ENCODE data around the gene IMP3. TPM values are rescaled to one million over a fixed set of nuclear protein-coding genes. Genes with fewer than 3 reads are reported as not detected.

The IMP3 gene
- total RNA-seq, 1 donor from 2014 or later, result 215 TPM

DNA sequence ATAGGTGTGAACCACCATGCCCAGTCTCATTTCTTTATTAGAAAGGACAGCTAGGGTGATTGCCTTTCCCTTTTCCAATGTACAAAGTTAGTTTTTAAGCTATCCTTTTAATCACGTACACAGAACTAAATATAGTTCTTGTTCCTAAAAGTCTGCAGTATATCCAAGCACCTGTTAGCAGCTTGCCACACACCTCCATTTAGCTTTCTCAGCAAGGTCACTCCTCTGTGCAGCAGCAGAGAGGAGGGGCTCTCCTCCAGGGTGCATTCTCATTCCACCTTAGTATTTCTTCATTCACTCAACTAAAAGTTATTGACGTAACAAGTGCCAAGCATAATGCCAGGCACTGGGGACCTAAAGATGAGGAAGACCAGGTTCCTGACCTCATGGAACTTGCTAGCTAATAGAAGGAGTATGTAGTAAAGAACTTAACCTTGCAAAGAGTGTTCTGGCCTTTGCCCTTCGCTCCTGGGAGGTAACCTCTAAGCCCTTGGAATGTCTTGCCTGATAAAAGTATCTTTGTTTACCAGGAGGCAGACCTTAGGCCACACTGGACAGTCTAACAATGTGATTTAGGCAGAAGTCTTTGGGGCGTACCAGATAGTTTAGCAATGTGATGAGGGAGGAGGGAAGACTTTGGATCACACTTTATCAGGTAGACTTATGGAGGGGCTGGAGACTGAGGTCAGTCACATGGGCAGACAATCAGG is 48.2 kb downstream of the IMP3 start:
- peak; percentile 75 for FAIRE-seq
- TF ChIP-seq, protein P1, sequence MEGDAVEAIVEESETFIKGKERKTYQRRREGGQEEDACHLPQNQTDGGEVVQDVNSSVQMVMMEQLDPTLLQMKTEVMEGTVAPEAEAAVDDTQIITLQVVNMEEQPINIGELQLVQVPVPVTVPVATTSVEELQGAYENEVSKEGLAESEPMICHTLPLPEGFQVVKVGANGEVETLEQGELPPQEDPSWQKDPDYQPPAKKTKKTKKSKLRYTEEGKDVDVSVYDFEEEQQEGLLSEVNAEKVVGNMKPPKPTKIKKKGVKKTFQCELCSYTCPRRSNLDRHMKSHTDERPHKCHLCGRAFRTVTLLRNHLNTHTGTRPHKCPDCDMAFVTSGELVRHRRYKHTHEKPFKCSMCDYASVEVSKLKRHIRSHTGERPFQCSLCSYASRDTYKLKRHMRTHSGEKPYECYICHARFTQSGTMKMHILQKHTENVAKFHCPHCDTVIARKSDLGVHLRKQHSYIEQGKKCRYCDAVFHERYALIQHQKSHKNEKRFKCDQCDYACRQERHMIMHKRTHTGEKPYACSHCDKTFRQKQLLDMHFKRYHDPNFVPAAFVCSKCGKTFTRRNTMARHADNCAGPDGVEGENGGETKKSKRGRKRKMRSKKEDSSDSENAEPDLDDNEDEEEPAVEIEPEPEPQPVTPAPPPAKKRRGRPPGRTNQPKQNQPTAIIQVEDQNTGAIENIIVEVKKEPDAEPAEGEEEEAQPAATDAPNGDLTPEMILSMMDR (IDR thresholded peaks at IDR 0.05; ENCODE audit: insufficient read depth, low read length, severe bottlenecking), result no peak
- peaks cover 3% of the 10 kb centered on the region for H3K36me3 ChIP-seq (ENCODE audit: control insufficient read depth, insufficient read depth, low read length)

DNA sequence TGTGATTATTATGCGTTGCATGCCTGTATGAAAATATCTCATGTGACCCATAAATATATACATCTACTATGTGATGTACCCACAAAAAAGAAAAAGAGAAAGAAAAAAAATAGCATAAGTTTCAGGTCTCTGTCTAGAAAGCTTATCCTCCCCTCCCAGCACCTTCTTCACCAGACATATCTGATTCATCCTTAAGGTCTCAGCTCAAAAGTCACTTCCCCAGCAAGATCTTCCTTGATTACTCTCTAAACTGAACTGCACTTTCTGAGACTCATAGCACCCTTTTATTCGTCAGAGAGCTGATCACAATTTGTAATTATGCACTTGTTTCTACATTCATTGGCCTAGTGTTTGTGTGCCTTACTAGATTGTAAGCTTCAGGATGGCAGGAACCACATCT is 49.8 kb downstream of the IMP3 start:
- TF ChIP-seq, protein P1 (IDR thresholded peaks at IDR 0.05; ENCODE audit: insufficient read depth, low read length, severe bottlenecking), result no peak
- FAIRE-seq (no peak), DNase-seq (ENCODE audit: low read depth) (no peak)
- no peaks in the 10 kb centered on the region for H3K27me3 ChIP-seq (ENCODE audit: control insufficient read depth, insufficient read depth, low read length)
- H3K4me3 ChIP-seq (ENCODE audit: low read depth, low read length), result no peak overlapping the region
- H3K36me3 ChIP-seq (ENCODE audit: control insufficient read depth, insufficient read depth, low read length), result peaks cover 1% of the 10 kb centered on the region

More for the DNA sequence above, 48.2 kb downstream of the IMP3 start:
- Histone ChIP-seq H3K4me3 (ENCODE audit: low read depth, low read length) (no peak overlapping the region), H3K27me3 (ENCODE audit: control insufficient read depth, insufficient read depth, low read length) (no peaks in the 10 kb centered on the region)
- DNase-seq (ENCODE audit: low read depth), result no peak

Other genes starting within 250 kb of the IMP3 start
- gene SIN3A, start 188.5 kb downstream of the IMP3 start, total RNA-seq, result 11.6 and 24.6 TPM in 2 replicates
- gene PTPN9, start 60.9 kb downstream of the IMP3 start, total RNA-seq, result 12.6 and 17.4 TPM in 2 replicates
- 16.1 and 18.8 TPM in 2 replicates for gene SNUPN, start 14.5 kb downstream of the IMP3 start, total RNA-seq
- 15.0 and 19.8 TPM in 2 replicates for gene SNX33, start 7.7 kb upstream of the IMP3 start, total RNA-seq
- gene CSPG4, start 72.6 kb upstream of the IMP3 start, total RNA-seq, result 0.79 and 6.3 TPM in 2 replicates
- 28.8 and 32.1 TPM in 2 replicates for gene UBE2Q2, start 203.2 kb upstream of the IMP3 start, total RNA-seq